GM18526 (cell line): ENCODE results near the gene PCSK4.

Experiments
- POLR2A ChIP-seq: IDR thresholded peaks from 3 replicates; pipeline ENCODE4 v1.6.1; 2011; ENCODE audit not compliant: insufficient read length; ENCODE audit errors: extremely low read depth

PCSK4 gene

GRCh38 chr19:1447504-1447903, 42.6 kb downstream of the PCSK4 start:
- no peak for TF ChIP-seq POLR2A

DNA sequence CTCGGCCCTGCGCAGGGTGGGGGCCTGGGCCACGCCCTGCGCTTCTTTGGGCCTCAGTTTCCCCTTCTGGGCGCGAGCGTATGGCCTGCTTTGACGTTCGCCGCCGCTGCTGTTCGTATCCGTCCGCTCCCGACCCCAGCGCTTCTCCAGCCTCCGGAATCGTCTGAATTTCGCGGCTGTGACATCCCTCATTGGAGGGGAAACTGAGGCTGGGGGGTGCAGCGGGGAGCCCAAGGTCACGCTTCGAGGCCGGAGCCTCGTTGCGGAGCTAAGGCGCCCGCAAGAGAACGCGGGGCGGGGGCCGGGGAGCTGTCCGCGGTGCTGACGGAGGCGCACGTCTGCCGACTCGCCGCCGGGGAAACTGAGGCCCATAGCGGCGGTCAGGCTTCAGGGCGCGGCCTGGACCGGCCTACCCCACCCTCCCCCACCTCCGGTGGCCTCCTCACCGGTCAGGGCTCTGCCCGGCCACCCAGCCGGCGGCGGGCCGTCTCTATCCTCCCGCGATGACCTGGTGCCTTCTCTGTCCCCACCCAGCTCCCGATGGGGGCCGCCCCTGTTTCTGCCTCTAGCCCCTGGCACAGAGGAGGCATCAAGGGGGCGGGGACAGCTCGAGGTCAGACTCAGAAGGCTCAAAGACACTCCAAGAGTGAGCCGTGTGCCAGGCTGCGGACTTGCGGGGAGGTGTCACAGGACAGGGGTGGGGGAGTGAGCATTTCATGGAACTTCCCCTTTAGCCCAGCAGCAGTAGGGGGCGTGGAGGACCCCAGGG, 43.3 kb downstream of the PCSK4 start:
- TF ChIP-seq POLR2A: no peak

- no peak for TF ChIP-seq POLR2A
Measured at GRCh38 chr19:1445932-1446712, 44.0 kb downstream of the PCSK4 start.

DNA sequence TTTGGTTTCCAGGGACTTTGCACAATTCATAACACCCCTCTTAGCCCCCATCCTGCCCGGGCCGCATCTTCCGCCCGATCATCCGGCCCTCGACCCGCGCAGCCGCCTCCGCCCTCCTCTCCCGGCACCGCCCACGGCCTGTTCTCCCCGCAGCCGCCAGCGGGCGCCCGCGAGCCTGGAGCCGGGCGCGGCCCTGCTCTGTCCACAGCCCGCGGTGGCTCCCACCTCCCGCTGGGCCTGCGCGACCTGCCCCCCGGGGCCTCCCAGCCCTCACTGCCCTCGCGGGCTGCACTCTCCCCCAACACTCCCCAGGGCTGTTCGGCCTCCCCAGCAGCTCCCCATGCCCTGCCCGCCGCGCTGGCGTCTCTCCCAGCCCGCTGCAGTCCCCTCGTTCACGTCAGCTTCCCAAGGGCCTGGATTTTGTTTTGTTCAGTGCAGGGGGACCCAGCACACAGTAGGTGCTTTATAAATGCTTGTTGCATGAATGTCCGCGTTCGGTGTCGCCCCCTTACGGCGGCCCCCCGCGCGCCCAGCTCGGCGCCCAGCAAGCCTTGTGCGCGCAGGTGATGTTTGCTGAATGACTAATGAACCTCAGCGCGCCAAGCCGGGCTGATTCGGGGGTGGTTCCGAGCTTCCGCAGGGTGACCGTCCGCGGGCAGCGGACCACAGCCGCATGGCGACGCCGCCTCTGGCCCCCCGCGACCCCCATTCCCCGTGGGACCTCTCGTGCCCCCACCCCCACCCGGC, 44.8 kb downstream of the PCSK4 start:
- no peak for TF ChIP-seq POLR2A

GRCh38 chr19:1441677-1442438, 48.3 kb downstream of the PCSK4 start:
- no peak for TF ChIP-seq POLR2A

DNA sequence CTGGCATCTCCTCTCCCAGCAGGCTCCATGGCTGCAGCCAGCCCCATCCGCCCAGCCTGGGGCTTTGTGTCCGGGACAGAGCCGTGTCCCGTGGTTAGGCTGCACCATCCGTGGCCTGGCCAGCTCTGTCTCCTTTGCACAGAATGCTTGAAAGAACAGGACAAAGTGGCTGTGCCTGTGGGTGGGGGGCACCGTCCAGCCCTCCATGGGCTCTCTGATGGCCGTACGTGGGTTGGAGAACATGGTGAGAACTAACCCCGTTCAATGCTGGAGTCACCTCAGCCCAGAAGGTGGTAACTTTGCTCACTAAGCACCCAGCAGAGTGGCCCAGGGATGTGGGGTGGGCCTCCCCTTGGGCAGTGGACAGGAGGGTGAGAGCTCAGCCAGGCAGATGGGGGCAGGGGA, 49.1 kb downstream of the PCSK4 start:
- TF ChIP-seq POLR2A: no peak

GRCh38 chr19:1440418-1440801, 49.7 kb downstream of the PCSK4 start:
- TF ChIP-seq POLR2A: no peak

GRCh38 chr19:1438933-1439354, 51.2 kb downstream of the PCSK4 start:
- TF ChIP-seq POLR2A: no peak

- peak; percentile 99 for TF ChIP-seq POLR2A
Measured at GRCh38 chr19:1438035-1438932, 51.9 kb downstream of the PCSK4 start, which contains the start of gene RPS15. RPS15 (plus strand) TSS chr19:1438396; CDS start chr19:1438426, 30 bp downstream.

DNA sequence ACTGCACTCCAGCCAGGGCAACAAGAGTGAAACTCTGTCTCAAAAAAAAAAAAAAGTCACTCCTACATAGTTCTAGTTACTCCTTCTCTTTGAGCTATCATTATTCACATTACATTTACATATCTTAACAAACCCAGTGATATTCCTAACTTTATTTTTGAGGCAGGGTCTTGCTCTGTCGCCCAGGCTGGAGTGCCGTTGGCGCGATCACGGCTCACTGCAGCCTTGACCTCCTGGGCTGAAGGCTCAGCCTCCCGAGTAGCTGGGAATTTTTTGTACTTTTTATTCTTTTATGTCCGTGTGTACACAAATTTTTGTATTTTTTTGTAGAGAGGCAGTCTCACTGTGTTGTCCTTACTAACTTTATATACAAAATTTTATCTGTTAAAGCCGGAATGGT, 52.5 kb downstream of the PCSK4 start:
- TF ChIP-seq POLR2A: no peak

DNA sequence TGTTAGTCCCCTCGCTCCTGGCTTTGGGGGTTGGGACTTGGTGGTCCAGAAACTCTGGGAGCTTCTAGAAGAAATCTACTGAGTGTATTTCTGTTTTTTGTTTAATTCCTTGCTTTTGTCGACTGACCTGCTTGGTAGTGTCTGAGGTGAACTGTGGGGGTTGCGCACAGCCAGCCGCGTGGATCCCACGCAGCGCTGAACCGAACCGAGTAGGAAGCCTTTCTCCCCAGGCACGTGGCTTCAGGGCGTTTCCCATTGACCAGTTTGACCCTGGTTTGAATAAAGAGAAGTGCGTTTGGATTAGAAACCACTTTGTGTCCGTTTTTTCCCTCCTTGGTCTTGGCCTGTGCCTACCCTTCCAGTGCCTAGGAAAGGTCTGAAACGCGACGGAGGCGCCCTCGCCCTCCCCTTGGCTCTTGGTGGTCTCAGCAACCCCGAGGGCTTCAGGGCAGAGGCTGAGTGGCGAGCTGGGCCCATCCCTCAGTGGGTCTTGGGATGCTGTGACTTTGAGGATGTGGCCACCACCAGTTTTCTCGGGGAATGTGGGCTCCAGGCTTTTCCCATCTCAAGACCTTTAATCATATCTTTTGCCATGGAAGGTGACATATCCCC, 54.7 kb downstream of the PCSK4 start:
- TF ChIP-seq POLR2A: no peak

DNA sequence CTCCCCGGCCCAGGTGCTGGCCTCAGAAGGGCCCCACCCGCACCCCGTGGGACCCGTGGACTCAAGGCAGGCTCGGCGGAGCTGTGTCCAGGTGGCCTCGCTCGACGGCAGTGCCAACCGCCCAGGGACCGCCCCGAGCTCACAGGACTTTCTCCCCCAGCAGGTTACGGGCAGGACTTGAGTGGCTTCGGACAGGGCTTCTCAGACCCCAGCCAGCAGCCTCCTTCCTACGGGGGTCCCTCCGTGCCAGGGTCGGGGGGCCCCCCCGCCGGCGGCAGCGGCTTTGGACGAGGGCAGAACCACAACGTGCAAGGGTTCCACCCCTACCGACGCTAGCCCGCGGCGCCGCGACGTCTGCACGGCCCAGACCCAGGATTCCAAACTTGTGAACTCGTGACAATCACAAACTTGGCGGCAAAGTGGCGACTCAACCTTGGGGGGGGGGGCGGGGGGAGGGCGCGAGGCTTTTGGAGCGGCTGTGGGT, 55.5 kb downstream of the PCSK4 start:
- TF ChIP-seq POLR2A: no peak

GRCh38 chr19:1434040-1434366, 56.1 kb downstream of the PCSK4 start:
- TF ChIP-seq POLR2A: no peak
